ENCODE data around the gene HSDL2.
"Not testable (repeated sequence)": the region's sequence is repeated elsewhere in the genome, so short reads cannot be mapped to it uniquely, and the experiment has no call there.

GRCh38 chr9:112389897-112390296 lies 10.0 kb downstream of the HSDL2 start:
- not testable (repeated sequence) for TF ChIP-seq POLR2AphosphoS5, POLR2A, CTCF, EP300 (IDR thresholded peaks at IDR 0.05)

All from gastroesophageal sphincter (tissue), 3 donors.